ENCODE data around the gene BICDL2. TPM values are rescaled to one million over a fixed set of nuclear protein-coding genes. Genes with fewer than 3 reads are reported as not detected.

BICDL2 gene
- total RNA-seq, 4 donors from 2014 or later = 0.19 to 0.42 TPM; not detected in 2

- TF ChIP-seq EP300 (IDR thresholded peaks at IDR 0.05) (no peak), CTCF (IDR thresholded peaks at IDR 0.05) (no peak)
- DNase-seq (ENCODE audit: extremely low spot score) = no peak
- H3K9me3 ChIP-seq = no peaks in the 10 kb centered on the region
- H3K4me3 ChIP-seq = no peak overlapping the region
- peaks cover 8 to 27% (median 24%) of the 10 kb centered on the region in 4 donors for H3K4me1 ChIP-seq
- WGBS = 71% methylated on average over 3 of the region's 4 CpGs
- no peak overlapping the region for H3K27ac ChIP-seq (replicated peaks in 1 of 4)
- H3K36me3 ChIP-seq = peaks cover 0 to 21% (median 2%) of the 10 kb centered on the region in 4 donors
- H3K27me3 ChIP-seq = no peaks in the 10 kb centered on the region
- intact Hi-C loops (cut with DNase I) = no loop called here
Observed at GRCh38 chr16:3068487-3068886, 31.7 kb upstream of the BICDL2 start.

- peaks cover 8 to 27% (median 24%) of the 10 kb centered on the region in 4 donors for H3K4me1 ChIP-seq
- peak overlapping the region; percentile 43 to 54 (median 44) for H3K4me3 ChIP-seq
- TF ChIP-seq EP300 (IDR thresholded peaks at IDR 0.05) (no peak), POLR2AphosphoS5 (IDR thresholded peaks at IDR 0.05) (no peak), CTCF (IDR thresholded peaks at IDR 0.05) (no peak), POLR2A (IDR thresholded peaks at IDR 0.05; ENCODE audit: low read depth) (no peak)
- no peaks in the 10 kb centered on the region for H3K27me3 ChIP-seq
- H3K36me3 ChIP-seq = peaks cover 0 to 21% (median 2%) of the 10 kb centered on the region in 4 donors
- H3K27ac ChIP-seq (replicated peaks in 1 of 4) = peak overlapping the region in 2 of 4 donors; percentile 56 to 65
- intact Hi-C loops (cut with DNase I) = no loop called here
- WGBS = no CpG with 5 or more reads among the region's 7 CpGs
- no peak for DNase-seq (ENCODE audit: extremely low spot score)
- H3K9me3 ChIP-seq = no peaks in the 10 kb centered on the region
Observed at GRCh38 chr16:3066440-3066748, 29.6 kb upstream of the BICDL2 start.

GRCh38 chr16:3065742-3066439, 29.1 kb upstream of the BICDL2 start:
- Histone ChIP-seq H3K4me3 (peak overlapping the region; percentile 43 to 54 (median 44)), H3K27ac (replicated peaks in 1 of 4) (peak overlapping the region; percentile 56 to 68 (median 64))
- intact Hi-C loops (cut with DNase I) = no loop called here

GRCh38 chr16:3065069-3065741, 28.5 kb upstream of the BICDL2 start, which contains the start of gene IL32:
Gene IL32 (plus strand): TSS chr16:3065640. CDS start chr16:3065812, 172 bp downstream.
- Histone ChIP-seq H3K27me3 (no peaks in the 10 kb centered on the region), H3K4me3 (peak within 1 kb of the TSS; percentile 43 to 54 (median 44)), H3K36me3 (peaks cover 0 to 21% (median 2%) of the 10 kb centered on the region in 4 donors), H3K9me3 (no peaks in the 10 kb centered on the region), H3K27ac (replicated peaks in 1 of 4) (peak within 1 kb of the TSS; percentile 56 to 68 (median 64)), H3K4me1 (peaks cover 14 to 27% (median 25%) of the 10 kb centered on the region in 4 donors)
- no peak for DNase-seq (ENCODE audit: extremely low spot score)
- 37% methylated on average over 12 of the region's 13 CpGs for WGBS
- no peak for TF ChIP-seq EP300 (IDR thresholded peaks at IDR 0.05)
- TF ChIP-seq POLR2AphosphoS5 (IDR thresholded peaks at IDR 0.05) = peak; percentile 42 to 57
- intact Hi-C loops (cut with DNase I) = no loop called here

More at GRCh38 chr16:3065742-3066439, 29.1 kb upstream of the BICDL2 start:
- H3K27me3 ChIP-seq = no peaks in the 10 kb centered on the region
- 78% methylated on average over 18 of the region's 26 CpGs for WGBS
- H3K36me3 ChIP-seq = peaks cover 0 to 21% (median 2%) of the 10 kb centered on the region in 4 donors
- no peak for TF ChIP-seq CTCF (IDR thresholded peaks at IDR 0.05)
- TF ChIP-seq EP300 (IDR thresholded peaks at IDR 0.05) = no peak
- no peak for DNase-seq (ENCODE audit: extremely low spot score)
- H3K9me3 ChIP-seq = no peaks in the 10 kb centered on the region
- peaks cover 8 to 27% (median 24%) of the 10 kb centered on the region in 4 donors for H3K4me1 ChIP-seq

- H3K27ac ChIP-seq (replicated peaks in 1 of 4) = no peak overlapping the region
- no peak for DNase-seq (ENCODE audit: extremely low spot score)
- peaks cover 22 to 39% (median 38%) of the 10 kb centered on the region in 4 donors for H3K4me1 ChIP-seq
- H3K9me3 ChIP-seq = no peaks in the 10 kb centered on the region
- no peak overlapping the region for H3K4me3 ChIP-seq
- intact Hi-C loops (cut with DNase I) = no loop called here
- H3K27me3 ChIP-seq = peaks cover 0 to 4% (median 0%) of the 10 kb centered on the region in 4 donors
- 91% methylated on average over 8 of the region's 8 CpGs for WGBS
- no peak for TF ChIP-seq POLR2A (IDR thresholded peaks at IDR 0.05; ENCODE audit: low read depth)
- TF ChIP-seq CTCF (IDR thresholded peaks at IDR 0.05) = no peak
- TF ChIP-seq POLR2AphosphoS5 (IDR thresholded peaks at IDR 0.05) = no peak
- TF ChIP-seq EP300 (IDR thresholded peaks at IDR 0.05) = no peak
- H3K36me3 ChIP-seq = peaks cover 0 to 13% (median 0%) of the 10 kb centered on the region in 4 donors
Observed at GRCh38 chr16:3063625-3064386, 27.1 kb upstream of the BICDL2 start.

All from esophagus muscularis mucosa (tissue), 4 donors.